Measurements from ENCODE around the gene GFRA1.

- no peak for TF ChIP-seq CTCF (conservative IDR thresholded peaks at IDR 0.05; ENCODE audit: low read depth, low read length)
- no peak for TF ChIP-seq EZH2 (IDR thresholded peaks at IDR 0.05; ENCODE audit: borderline replicate concordance, low read depth, low read length, poor library complexity, severe bottlenecking)
These were observed 63.9 kb downstream of the GFRA1 start for GRCh38 chr10:116208956-116209567.

Data from A673 (cell line).